Measurements from ENCODE around the gene TUBB2B. TPM values are rescaled to one million over a fixed set of nuclear protein-coding genes. Genes with fewer than 3 reads are reported as not detected.

The TUBB2B gene
- polyA plus RNA-seq, 3 donors = 0.15 to 3.5 TPM; not detected in 1

GRCh38 chr6:3230256-3230882, 2.9 kb upstream of the TUBB2B start:
- peaks cover 93 to 99% (median 95%) of the 10 kb centered on the region in 3 donors for H3K27me3 Mint-ChIP-seq (ENCODE audit: low read depth in 3 of 3)
- H3K4me2 ChIP-seq (replicated peaks; ENCODE audit: extremely low read depth, low read length, poor library complexity, severe bottlenecking) = no peak overlapping the region
- no peak overlapping the region for H2AFZ ChIP-seq (ENCODE audit: insufficient read depth, low read depth, low read length, poor library complexity, severe bottlenecking)
- 0% methylated on average over 1 of the region's 11 CpGs for WGBS (ENCODE audit: insufficient coverage)
- no peaks in the 10 kb centered on the region for H3K36me3 ChIP-seq (replicated peaks in 1 of 2; ENCODE audit: control insufficient read depth in 1 of 2, insufficient read depth in 2 of 2, low read length in 2 of 2)
- peaks cover 0 to 28% (median 13%) of the 10 kb centered on the region in 7 donors for H3K9me3 Mint-ChIP-seq
- H3K27ac Mint-ChIP-seq = no peak overlapping the region
- peaks cover 36% of the 10 kb centered on the region for H3K4me1 Mint-ChIP-seq
- intact Hi-C loops (cut with micrococcal nuclease) = no loop called here
- H3K27me3 ChIP-seq (ENCODE audit: control insufficient read depth in 2 of 2, insufficient read depth in 2 of 2, low read length in 2 of 2) = peaks cover 77 to 93% of the 10 kb centered on the region in 2 donors
- H3K36me3 Mint-ChIP-seq = peaks cover 2 to 8% of the 10 kb centered on the region in 2 donors
- no peak overlapping the region for H3K9ac ChIP-seq (ENCODE audit: insufficient read depth, low read length, poor library complexity, severe bottlenecking)
- peak overlapping the region in 1 of 2 donors; percentile 89 for H3K4me3 Mint-ChIP-seq
- H4K20me1 ChIP-seq (ENCODE audit: insufficient read depth, low read length) = no peaks in the 10 kb centered on the region
- H3K4me1 ChIP-seq (ENCODE audit: control insufficient read depth in 1 of 2, insufficient read depth in 2 of 2, low read length in 2 of 2) = peaks cover 27 to 44% of the 10 kb centered on the region in 2 donors
- H3K9me3 ChIP-seq (replicated peaks in 1 of 2; ENCODE audit: control insufficient read depth in 1 of 2, insufficient read depth in 1 of 2, low read length in 2 of 2) = peaks cover 0 to 38% of the 10 kb centered on the region in 2 donors
- H3K79me2 ChIP-seq (ENCODE audit: insufficient read depth, low read length) = no peaks in the 10 kb centered on the region
- no peak overlapping the region for H3K4me3 ChIP-seq (replicated peaks in 1 of 3; ENCODE audit: low read depth in 2 of 3, low read length in 3 of 3)
- no peak for DNase-seq
- no peak for TF ChIP-seq CTCF (IDR thresholded peaks at IDR 0.05)
- H3K27ac ChIP-seq (ENCODE audit: low read depth in 1 of 2, low read length in 2 of 2) = no peak overlapping the region

DNA sequence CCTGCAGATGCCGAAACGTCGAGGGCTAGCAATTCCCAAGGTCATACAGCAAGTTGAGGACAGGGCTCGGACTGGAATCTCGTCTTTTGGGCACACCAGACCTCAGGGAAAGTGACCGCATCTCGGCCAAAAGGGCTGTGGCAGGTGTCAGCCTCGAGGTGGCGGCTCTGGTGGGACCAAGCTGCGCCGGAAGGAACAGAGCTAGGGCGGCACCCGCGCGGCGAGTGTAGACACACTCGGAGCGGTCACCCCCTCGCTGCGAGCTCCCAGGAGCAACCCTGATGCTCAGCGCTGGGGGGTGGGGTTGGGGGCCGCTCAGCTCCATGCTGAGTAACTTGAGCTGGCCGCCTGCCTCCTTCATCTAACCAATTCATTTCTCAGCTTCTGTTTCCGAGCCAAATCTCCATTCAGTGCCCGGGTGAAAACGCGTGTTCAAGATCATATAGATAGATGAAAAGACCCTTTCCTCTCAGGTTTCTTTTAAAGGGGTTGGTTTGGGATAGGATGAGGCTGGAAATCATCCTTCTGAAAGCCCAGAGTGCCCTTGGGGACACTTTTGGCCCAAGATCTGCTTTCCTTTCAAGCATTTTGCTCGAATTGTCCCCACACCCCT, 2.2 kb upstream of the TUBB2B start:
- no peak overlapping the region for H3K27ac ChIP-seq (ENCODE audit: low read depth in 1 of 2, low read length in 2 of 2)
- H4K20me1 ChIP-seq (ENCODE audit: insufficient read depth, low read length) = no peaks in the 10 kb centered on the region
- Mint-ChIP-seq H3K27me3 (ENCODE audit: low read depth in 3 of 3) (peaks cover 87 to 96% (median 89%) of the 10 kb centered on the region in 3 donors), H3K36me3 (peaks cover 2 to 8% of the 10 kb centered on the region in 2 donors), H3K27ac (no peak overlapping the region), H3K4me1 (peaks cover 36% of the 10 kb centered on the region), H3K9me3 (peaks cover 0 to 28% (median 13%) of the 10 kb centered on the region in 7 donors), H3K4me3 (peak overlapping the region; percentile 25 to 89)
- intact Hi-C loops (cut with micrococcal nuclease) = no loop called here
- TF ChIP-seq CTCF (IDR thresholded peaks at IDR 0.05) = no peak
- H3K9ac ChIP-seq (ENCODE audit: insufficient read depth, low read length, poor library complexity, severe bottlenecking) = no peak overlapping the region
- no peaks in the 10 kb centered on the region for H3K36me3 ChIP-seq (replicated peaks in 1 of 2; ENCODE audit: control insufficient read depth in 1 of 2, insufficient read depth in 2 of 2, low read length in 2 of 2)
- H3K79me2 ChIP-seq (ENCODE audit: insufficient read depth, low read length) = no peaks in the 10 kb centered on the region
- H3K4me3 ChIP-seq (replicated peaks in 1 of 3; ENCODE audit: low read depth in 2 of 3, low read length in 3 of 3) = peak overlapping the region in 1 of 3 experiments; percentile 38
- H3K4me2 ChIP-seq (replicated peaks; ENCODE audit: extremely low read depth, low read length, poor library complexity, severe bottlenecking) = no peak overlapping the region
- 4% methylated on average over 13 of the region's 28 CpGs for WGBS (ENCODE audit: insufficient coverage)
- peaks cover 77 to 90% of the 10 kb centered on the region in 2 donors for H3K27me3 ChIP-seq (ENCODE audit: control insufficient read depth in 2 of 2, insufficient read depth in 2 of 2, low read length in 2 of 2)
- H3K9me3 ChIP-seq (replicated peaks in 1 of 2; ENCODE audit: control insufficient read depth in 1 of 2, insufficient read depth in 1 of 2, low read length in 2 of 2) = peaks cover 0 to 38% of the 10 kb centered on the region in 2 donors
- H2AFZ ChIP-seq (ENCODE audit: insufficient read depth, low read depth, low read length, poor library complexity, severe bottlenecking) = no peak overlapping the region
- H3K4me1 ChIP-seq (ENCODE audit: control insufficient read depth in 1 of 2, insufficient read depth in 2 of 2, low read length in 2 of 2) = peaks cover 27 to 44% of the 10 kb centered on the region in 2 donors
- no peak for DNase-seq

Data from CD14-positive monocyte (primary cell).